ENCODE results near the gene TFEB. TPM values are rescaled to one million over a fixed set of nuclear protein-coding genes. Genes with fewer than 3 reads are reported as not detected.

TFEB gene
- total RNA-seq, 3 donors from 2014 or later: 15.7 to 20.6 (median 18.4) TPM

DNA sequence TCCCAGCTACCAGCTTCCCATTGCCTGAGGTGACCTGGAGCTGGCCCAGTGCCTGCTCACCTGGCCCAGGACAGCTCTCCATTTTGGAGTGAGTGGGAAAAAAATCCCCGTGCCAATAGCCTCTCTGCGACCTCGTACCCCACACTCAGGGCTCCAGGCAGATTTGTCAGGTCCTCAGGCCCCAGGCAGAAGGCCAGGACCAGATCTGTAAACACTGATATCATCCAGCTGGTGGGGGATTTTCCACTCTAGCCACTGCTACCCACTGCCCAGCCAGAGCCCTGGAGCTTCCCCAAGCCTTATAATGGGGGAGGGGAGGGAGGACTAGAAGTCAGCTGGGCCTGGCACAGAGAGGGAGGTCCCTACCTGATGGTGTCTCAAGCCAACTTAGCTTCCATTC lies 13.1 kb upstream of the TFEB start:
- no peak for DNase-seq (ENCODE audit: low spot score in 2 of 2)
- no peaks in the 10 kb centered on the region for H3K36me3 ChIP-seq
- no peak for TF ChIP-seq CTCF (IDR thresholded peaks at IDR 0.05)
- TF ChIP-seq POLR2A (IDR thresholded peaks at IDR 0.05): no peak
- TF ChIP-seq POLR2AphosphoS5 (IDR thresholded peaks at IDR 0.05): no peak
- intact Hi-C loops (cut with DNase I; ENCODE audit: low total_unique reads): no loop called here
- no peaks in the 10 kb centered on the region for H3K9me3 ChIP-seq
- H3K27me3 ChIP-seq: no peaks in the 10 kb centered on the region
- H3K27ac ChIP-seq: no peak overlapping the region
- no peak overlapping the region for H3K4me3 ChIP-seq
- no peaks in the 10 kb centered on the region for H3K4me1 ChIP-seq

GRCh38 chr6:41748102-41748477 lies 12.7 kb upstream of the TFEB start:
- Histone ChIP-seq H3K27ac (no peak overlapping the region), H3K9me3 (no peaks in the 10 kb centered on the region), H3K4me3 (no peak overlapping the region), H3K4me1 (no peaks in the 10 kb centered on the region), H3K27me3 (no peaks in the 10 kb centered on the region), H3K36me3 (no peaks in the 10 kb centered on the region)
- intact Hi-C loops (cut with DNase I; ENCODE audit: low total_unique reads): no loop called here
- TF ChIP-seq CTCF (IDR thresholded peaks at IDR 0.05): no peak
- no peak for DNase-seq (ENCODE audit: low spot score in 2 of 2)

DNA sequence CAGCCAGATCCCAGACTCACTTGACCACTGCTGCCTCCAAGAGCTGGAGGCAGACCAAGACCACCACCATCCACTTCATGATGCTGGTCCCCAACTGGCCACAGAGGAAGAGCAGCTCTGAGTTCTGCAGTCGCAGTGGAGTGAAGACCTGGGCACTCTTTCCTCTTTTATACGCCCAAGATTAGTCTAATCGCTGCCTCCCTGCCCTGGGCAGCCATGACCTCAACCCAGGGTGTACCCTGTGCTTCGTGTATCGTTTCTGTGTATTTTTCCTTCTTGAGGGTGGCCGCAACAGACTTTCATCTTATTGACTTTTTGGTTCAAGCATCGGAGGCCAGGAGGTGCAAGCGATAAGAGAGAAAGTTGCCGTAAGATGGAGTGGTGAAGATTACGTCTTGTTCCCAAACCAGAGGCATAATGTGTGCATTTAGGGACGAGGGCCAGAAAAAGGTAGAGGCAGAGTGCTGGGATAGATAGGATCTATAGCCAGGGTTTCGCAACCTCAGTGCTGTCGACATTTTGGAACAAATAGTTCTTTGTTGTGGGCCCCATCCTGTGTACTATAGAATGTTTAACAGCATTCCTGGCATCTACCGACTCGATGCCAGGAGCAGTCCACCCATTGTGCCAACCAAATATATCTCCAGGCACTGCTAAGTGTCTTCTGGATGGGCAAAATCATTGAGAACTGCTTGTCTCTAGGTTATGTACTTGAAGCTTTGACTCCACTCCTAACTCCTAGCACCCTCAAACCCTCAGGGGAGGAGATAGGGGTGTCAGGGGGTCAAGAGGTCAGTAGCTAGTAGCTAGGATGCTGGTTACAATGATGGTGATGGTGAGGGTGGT lies 12.1 kb upstream of the TFEB start, which contains the start of gene PGC:
TSS of gene PGC (minus strand) at position 142 of the 846 bp plus-strand sequence. CDS start at position 79, 63 bp downstream.
- Histone ChIP-seq H3K36me3 (no peaks in the 10 kb centered on the region), H3K4me1 (no peaks in the 10 kb centered on the region), H3K27ac (no peak within 1 kb of the TSS), H3K4me3 (no peak within 1 kb of the TSS), H3K9me3 (no peaks in the 10 kb centered on the region), H3K27me3 (no peaks in the 10 kb centered on the region)
- no peak for DNase-seq (ENCODE audit: low spot score in 2 of 2)
- intact Hi-C loops (cut with DNase I; ENCODE audit: low total_unique reads): no loop called here
- TF ChIP-seq POLR2A (IDR thresholded peaks at IDR 0.05) (no peak), POLR2AphosphoS5 (IDR thresholded peaks at IDR 0.05) (no peak), CTCF (IDR thresholded peaks at IDR 0.05) (no peak)

DNA sequence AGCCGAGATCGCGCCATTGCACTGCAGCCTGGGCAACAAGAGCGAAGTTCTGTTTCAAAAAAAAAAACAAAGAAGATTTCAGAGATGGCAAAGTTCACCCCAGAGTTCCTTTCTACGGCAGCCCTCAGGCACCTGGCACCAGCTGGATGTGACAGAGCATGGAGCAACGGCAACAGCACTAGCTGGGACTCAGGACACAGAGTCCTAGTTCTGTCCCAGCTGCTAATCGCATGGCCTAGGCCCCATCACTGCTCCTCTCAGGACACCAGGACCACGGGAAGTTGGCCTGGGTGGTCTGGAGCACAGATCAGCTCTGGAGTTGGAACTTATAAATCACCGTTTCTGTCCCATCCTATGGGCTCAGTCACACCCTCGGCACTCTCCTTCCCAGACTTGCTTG lies 10.7 kb upstream of the TFEB start:
- H3K9me3 ChIP-seq: no peaks in the 10 kb centered on the region
- no peak for DNase-seq (ENCODE audit: low spot score in 2 of 2)
- TF ChIP-seq CTCF (IDR thresholded peaks at IDR 0.05) (no peak), POLR2A (IDR thresholded peaks at IDR 0.05) (no peak), POLR2AphosphoS5 (IDR thresholded peaks at IDR 0.05) (no peak)
- H3K4me1 ChIP-seq: no peaks in the 10 kb centered on the region
- H3K27me3 ChIP-seq: no peaks in the 10 kb centered on the region
- intact Hi-C loops (cut with DNase I; ENCODE audit: low total_unique reads): no loop called here
- no peak overlapping the region for H3K4me3 ChIP-seq
- no peak overlapping the region for H3K27ac ChIP-seq
- no peaks in the 10 kb centered on the region for H3K36me3 ChIP-seq

GRCh38 chr6:41744236-41744787 lies 8.9 kb upstream of the TFEB start:
- Histone ChIP-seq H3K9me3 (no peaks in the 10 kb centered on the region), H3K27ac (no peak overlapping the region), H3K4me1 (no peaks in the 10 kb centered on the region), H3K27me3 (no peaks in the 10 kb centered on the region), H3K4me3 (no peak overlapping the region), H3K36me3 (no peaks in the 10 kb centered on the region)
- DNase-seq (ENCODE audit: low spot score in 2 of 2): no peak
- intact Hi-C loops (cut with DNase I; ENCODE audit: low total_unique reads): no loop called here
- no peak for TF ChIP-seq CTCF (IDR thresholded peaks at IDR 0.05)
- TF ChIP-seq POLR2A (IDR thresholded peaks at IDR 0.05): no peak
- no peak for TF ChIP-seq POLR2AphosphoS5 (IDR thresholded peaks at IDR 0.05)
